Measurements from ENCODE around the gene BEND3. TPM values are rescaled to one million over a fixed set of nuclear protein-coding genes. Genes with fewer than 3 reads are reported as not detected.

Gene BEND3
- total and polyA plus RNA-seq, 2 of the 8 experiments (the other 6 are each of a cell fraction or from before 2014, with no cell fraction given), result 25.2 to 38.8 TPM

DNA sequence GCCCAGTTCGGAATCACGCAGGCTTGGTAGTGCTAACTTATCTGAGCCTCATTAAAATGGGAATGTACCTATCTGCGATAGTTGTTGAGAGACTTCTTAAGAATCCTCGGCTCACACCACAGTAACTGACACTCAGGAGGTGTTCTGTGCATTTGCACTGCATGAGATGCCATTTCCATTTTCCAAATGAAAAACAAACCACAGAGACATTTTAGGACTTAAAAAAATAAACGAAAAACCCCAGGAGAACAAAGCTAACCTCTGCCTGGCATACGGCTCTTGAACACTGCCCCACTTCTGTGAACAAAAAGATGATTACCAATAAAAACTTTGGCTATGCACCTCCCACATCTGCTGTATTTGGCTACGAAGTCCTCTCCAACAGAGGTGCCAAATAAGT is 37.6 kb downstream of the BEND3 start:
- H2BK5ac ChIP-seq (ENCODE audit: low read depth, low read length), result no peak overlapping the region
- no peak overlapping the region for H3K23ac ChIP-seq (ENCODE audit: insufficient read length)
- no peak overlapping the region for H3K9ac ChIP-seq (replicated peaks in 1 of 4; ENCODE audit: extremely low read depth in 1 of 4, low read depth in 3 of 4, low read length in 3 of 4)
- peaks cover 0 to 37% (median 8%) of the 10 kb centered on the region in 4 experiments; a peak in 6 of 8 replicates for H3K36me3 ChIP-seq (ENCODE audit: control insufficient read depth in 2 of 4, insufficient read depth in 4 of 4, low read length in 3 of 4)
- H3K4me1 ChIP-seq (replicated peaks in 1 of 4; ENCODE audit: control insufficient read depth in 3 of 4, insufficient read depth in 4 of 4, low read length in 3 of 4), result no peaks in the 10 kb centered on the region; a peak in 1 of 7 replicates
- no peaks in the 10 kb centered on the region for H3K27me3 ChIP-seq (replicated peaks in 1 of 4; ENCODE audit: control insufficient read depth in 3 of 4, extremely low read depth in 1 of 4, insufficient read depth in 3 of 4, low read length in 3 of 4)
- peaks cover 0 to 6% of the 10 kb centered on the region in 2 experiments; a peak in 1 of 4 replicates for H3K79me2 ChIP-seq (ENCODE audit: control insufficient read depth in 1 of 2, insufficient read depth in 2 of 2, low read length in 2 of 2)
- no peak overlapping the region for H2BK15ac ChIP-seq (ENCODE audit: low read length)
- ChIA-PET CTCF (ENCODE audit: partially characterized antibody) (interaction anchor here (2.6 kb wide), 1 partner anchor 20 kb away, joined by 6 read pairs; no protein-coding TSS in a partner anchor), POLR2A (ENCODE audit: partially characterized antibody) (interaction anchor here (0.8 kb wide), 1 partner anchor 32 kb away, joined by 3 read pairs; no protein-coding TSS in a partner anchor)
- no peak overlapping the region for H4K8ac ChIP-seq (ENCODE audit: extremely low read depth, insufficient read depth, low read length)
- H3K18ac ChIP-seq (ENCODE audit: extremely low read depth, low read length), result no peak overlapping the region
- DNase-seq (ENCODE audit: low read depth in 1 of 2, low spot score in 2 of 2) (no peak), FAIRE-seq (no peak)
- H3K14ac ChIP-seq (ENCODE audit: insufficient read length), result no peak overlapping the region
- no peak overlapping the region for H2BK12ac ChIP-seq (ENCODE audit: low read depth, low read length)
- H3K4me3 ChIP-seq (ENCODE audit: extremely low read depth in 1 of 4, insufficient read depth in 2 of 4, low read depth in 3 of 4, low read length in 4 of 4), result no peak overlapping the region
- H3K9me3 ChIP-seq (ENCODE audit: insufficient read depth in 2 of 2, low read depth in 1 of 2, low read length in 1 of 2), result no peaks in the 10 kb centered on the region
- H4K20me1 ChIP-seq (replicated peaks in 1 of 2; ENCODE audit: control insufficient read depth in 1 of 2, insufficient read depth in 2 of 2, low read length in 2 of 2), result no peaks in the 10 kb centered on the region
- no peak overlapping the region for H3K56ac ChIP-seq (replicated peaks; ENCODE audit: insufficient read length, low read depth, low read length)
- H3K4ac ChIP-seq (replicated peaks; ENCODE audit: insufficient read length, low read depth, low read length), result no peak overlapping the region
- H3K27ac ChIP-seq (ENCODE audit: low read depth, low read length), result no peak overlapping the region
- H4K5ac ChIP-seq (ENCODE audit: insufficient read length, low read depth, low read length), result no peak overlapping the region
- no peaks in the 10 kb centered on the region for H3K23me2 ChIP-seq (ENCODE audit: low read depth, low read length)
- 95% methylated on average over 7 of the region's 7 CpGs; no CpG with 5 or more reads in 1 of the 2 experiments for WGBS, 2 experiments (ENCODE audit: extremely low coverage in 1 of 2, insufficient coverage in 1 of 2, insufficient read length in 1 of 2, insufficient replicate concordance in 2 of 2, low coverage in 1 of 2, low lambda C conversion rate in 2 of 2, missing lambda C conversion rate in 1 of 2)
- H3K79me1 ChIP-seq (ENCODE audit: low read depth, low read length), result no peaks in the 10 kb centered on the region
- no peak overlapping the region for H2BK20ac ChIP-seq (ENCODE audit: low read length)
- H2BK120ac ChIP-seq (replicated peaks; ENCODE audit: low read depth, low read length), result no peak overlapping the region
- no peak overlapping the region for H4K91ac ChIP-seq (replicated peaks; ENCODE audit: insufficient read length, low read length)
- no peak overlapping the region for H3K4me2 ChIP-seq (ENCODE audit: insufficient read depth in 1 of 2, low read depth in 2 of 2, low read length in 2 of 2)
- no peak overlapping the region for H2AFZ ChIP-seq (ENCODE audit: low read length)
- H2AK5ac ChIP-seq (ENCODE audit: low read depth, low read length), result no peak overlapping the region
- TF ChIP-seq EP300 (IDR thresholded peaks at IDR 0.05; ENCODE audit: borderline replicate concordance in 1 of 2, low read depth in 2 of 2, low read length in 2 of 2) (no peak), JUN (IDR thresholded peaks at IDR 0.05; ENCODE audit: low read depth, low read length) (no peak), FOSL1 (IDR thresholded peaks at IDR 0.05; ENCODE audit: insufficient read depth, low read depth, low read length) (no peak), BCL11A (IDR thresholded peaks at IDR 0.05; ENCODE audit: low read depth in 2 of 2, low read length in 2 of 2) (no peak), ZNF274 (IDR thresholded peaks at IDR 0.05; ENCODE audit: borderline replicate concordance, extremely low read depth, low read length) (no peak), SP2 (IDR thresholded peaks at IDR 0.05; ENCODE audit: low read length) (no peak), CEBPB (IDR thresholded peaks at IDR 0.05; ENCODE audit: low read depth, low read length) (no peak), CHD2 (IDR thresholded peaks at IDR 0.05; ENCODE audit: low read length) (no peak), TEAD4 (IDR thresholded peaks at IDR 0.05; ENCODE audit: low read depth, low read length) (no peak), RFX5 (IDR thresholded peaks at IDR 0.05; ENCODE audit: borderline replicate concordance, low read depth, low read length) (no peak), CTCF (IDR thresholded peaks at IDR 0.05; ENCODE audit: control extremely low read depth in 1 of 3, insufficient read depth in 1 of 3, low read depth in 1 of 3, low read length in 3 of 3) (no peak), MAFK (IDR thresholded peaks at IDR 0.05; ENCODE audit: low read depth, low read length) (no peak)
